Spleen (tissue), 7 donors: Measurements from ENCODE around the gene NXPH4.

Source experiments
- POLR2AphosphoS5 ChIP-seq, 3 donors: sonication (generic); formaldehyde crosslinking; IDR thresholded peaks; one replicate each; pipeline ENCODE4 v1.5.1; 2017; ENCODE audit warnings: antibody characterized with exemption in 3 of 3
- TF ChIP-seq, protein P1 (sequence below), 11 experiments: fragments of 200-600 bp in 7 of 11; fragments of 450-650 bp in 4 of 11; sonication (generic) in 4 of 11; IDR thresholded peaks in 8 of 11; conservative IDR thresholded peaks in 3 of 11; 1 replicate in 7 of 11; 2 replicates in 4 of 11; pipeline versions ENCODE4 v1.4.0 to v1.8.0; 2016 to 2021; ENCODE audit warnings: antibody characterized with exemption in 11 of 11, inconsistent platforms in 4 of 11, mild to moderate bottlenecking in 1 of 11
- donor health status: DM: no; HTN: no; CAD: no; lungs with moderate emphysema.
- donor health status: DM: no; HTN: no; CAD: no.
- donor health status: DM: no; HTN: no; CAD: no.

DNA sequence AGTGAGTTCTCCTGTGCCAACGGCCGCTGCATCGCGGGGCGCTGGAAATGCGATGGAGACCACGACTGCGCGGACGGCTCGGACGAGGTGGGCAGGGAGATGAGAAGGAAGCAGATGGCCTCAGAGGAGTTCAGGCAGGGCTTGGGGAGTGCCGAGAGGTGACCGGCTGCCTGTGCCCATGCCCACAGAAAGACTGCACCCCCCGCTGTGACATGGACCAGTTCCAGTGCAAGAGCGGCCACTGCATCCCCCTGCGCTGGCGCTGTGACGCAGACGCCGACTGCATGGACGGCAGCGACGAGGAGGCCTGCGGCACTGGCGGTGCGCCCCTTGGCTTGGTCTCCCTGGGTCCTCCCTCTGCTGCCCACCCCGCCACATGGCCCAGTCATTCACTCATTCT, 13.4 kb upstream of the NXPH4 start:
- TF ChIP-seq, protein P1, sequence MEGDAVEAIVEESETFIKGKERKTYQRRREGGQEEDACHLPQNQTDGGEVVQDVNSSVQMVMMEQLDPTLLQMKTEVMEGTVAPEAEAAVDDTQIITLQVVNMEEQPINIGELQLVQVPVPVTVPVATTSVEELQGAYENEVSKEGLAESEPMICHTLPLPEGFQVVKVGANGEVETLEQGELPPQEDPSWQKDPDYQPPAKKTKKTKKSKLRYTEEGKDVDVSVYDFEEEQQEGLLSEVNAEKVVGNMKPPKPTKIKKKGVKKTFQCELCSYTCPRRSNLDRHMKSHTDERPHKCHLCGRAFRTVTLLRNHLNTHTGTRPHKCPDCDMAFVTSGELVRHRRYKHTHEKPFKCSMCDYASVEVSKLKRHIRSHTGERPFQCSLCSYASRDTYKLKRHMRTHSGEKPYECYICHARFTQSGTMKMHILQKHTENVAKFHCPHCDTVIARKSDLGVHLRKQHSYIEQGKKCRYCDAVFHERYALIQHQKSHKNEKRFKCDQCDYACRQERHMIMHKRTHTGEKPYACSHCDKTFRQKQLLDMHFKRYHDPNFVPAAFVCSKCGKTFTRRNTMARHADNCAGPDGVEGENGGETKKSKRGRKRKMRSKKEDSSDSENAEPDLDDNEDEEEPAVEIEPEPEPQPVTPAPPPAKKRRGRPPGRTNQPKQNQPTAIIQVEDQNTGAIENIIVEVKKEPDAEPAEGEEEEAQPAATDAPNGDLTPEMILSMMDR (IDR thresholded peaks at IDR 0.05 in 8 of 11, conservative IDR thresholded peaks at IDR 0.05 in 3 of 11), result no peak
- peak in 1 of 3 donors; percentile 12 for TF ChIP-seq POLR2AphosphoS5 (IDR thresholded peaks at IDR 0.05)
